ENCODE measurements around the gene AP2S1. TPM values are rescaled to one million over a fixed set of nuclear protein-coding genes. Genes with fewer than 3 reads are reported as not detected.

Gene AP2S1
- total RNA-seq, 2 experiments from 2014 or later = 79.3 to 110 TPM

DNA sequence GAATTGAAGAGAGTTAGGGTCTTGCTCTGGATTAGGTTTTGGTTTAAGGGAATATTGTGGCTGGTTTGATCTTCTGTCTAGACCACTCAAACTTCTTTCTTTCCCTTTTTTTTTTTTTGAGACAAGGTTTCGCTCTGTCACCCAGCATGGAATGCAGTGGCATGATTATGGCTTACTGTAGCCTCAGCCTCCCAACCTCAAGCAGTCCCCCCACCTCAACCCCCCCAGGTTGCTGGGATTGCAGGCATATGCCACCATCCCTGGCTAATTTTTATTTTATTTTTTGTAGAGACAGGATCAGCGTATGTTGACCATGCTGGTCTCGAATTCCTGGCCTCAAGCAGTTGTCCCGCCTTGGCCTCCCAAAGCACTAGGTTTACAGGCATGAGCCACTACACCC is 31.4 kb upstream of the AP2S1 start:
- peaks cover 58% of the 10 kb centered on the region; the same call in 1 of the 2 replicates for H3K79me2 ChIP-seq (ENCODE audit: insufficient read depth, low read depth, low read length)
- no peak for DNase-seq (ENCODE audit: low spot score)
- H3K9me3 ChIP-seq (ENCODE audit: low read length) = peaks cover 2% of the 10 kb centered on the region; the same call in 1 of the 2 replicates
- H2AFZ ChIP-seq (ENCODE audit: low read length) = no peak overlapping the region
- no peaks in the 10 kb centered on the region for H3K9me2 ChIP-seq (ENCODE audit: insufficient read depth, low read length)
- no peaks in the 10 kb centered on the region for H4K20me1 ChIP-seq (ENCODE audit: insufficient read depth, low read length)
- TF ChIP-seq EZH2phosphoT487 (IDR thresholded peaks at IDR 0.05; ENCODE audit: borderline replicate concordance, low read depth, low read length) = no peak
- TF ChIP-seq, protein P1, sequence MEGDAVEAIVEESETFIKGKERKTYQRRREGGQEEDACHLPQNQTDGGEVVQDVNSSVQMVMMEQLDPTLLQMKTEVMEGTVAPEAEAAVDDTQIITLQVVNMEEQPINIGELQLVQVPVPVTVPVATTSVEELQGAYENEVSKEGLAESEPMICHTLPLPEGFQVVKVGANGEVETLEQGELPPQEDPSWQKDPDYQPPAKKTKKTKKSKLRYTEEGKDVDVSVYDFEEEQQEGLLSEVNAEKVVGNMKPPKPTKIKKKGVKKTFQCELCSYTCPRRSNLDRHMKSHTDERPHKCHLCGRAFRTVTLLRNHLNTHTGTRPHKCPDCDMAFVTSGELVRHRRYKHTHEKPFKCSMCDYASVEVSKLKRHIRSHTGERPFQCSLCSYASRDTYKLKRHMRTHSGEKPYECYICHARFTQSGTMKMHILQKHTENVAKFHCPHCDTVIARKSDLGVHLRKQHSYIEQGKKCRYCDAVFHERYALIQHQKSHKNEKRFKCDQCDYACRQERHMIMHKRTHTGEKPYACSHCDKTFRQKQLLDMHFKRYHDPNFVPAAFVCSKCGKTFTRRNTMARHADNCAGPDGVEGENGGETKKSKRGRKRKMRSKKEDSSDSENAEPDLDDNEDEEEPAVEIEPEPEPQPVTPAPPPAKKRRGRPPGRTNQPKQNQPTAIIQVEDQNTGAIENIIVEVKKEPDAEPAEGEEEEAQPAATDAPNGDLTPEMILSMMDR (conservative IDR thresholded peaks at IDR 0.05; ENCODE audit: low read length) = no peak
- ChIA-PET CTCF (ENCODE audit: unreplicated experiment) (no interaction called here), POLR2A (interaction anchor here (0.6 to 1.4 kb wide), 2 partner anchors 9 to 21 kb away, joined by 5 to 8 read pairs; no protein-coding TSS in a partner anchor)
- no TSS peak for BruUV-seq (replicated peaks)
- H3K4me3 ChIP-seq (ENCODE audit: low read depth, low read length, poor library complexity, severe bottlenecking) = no peak overlapping the region
- intact Hi-C loops (cut with micrococcal nuclease; ENCODE audit: unreplicated experiment) = no loop called here
- no peak overlapping the region for H3K4me2 ChIP-seq (ENCODE audit: low read length)
- H3K4me1 ChIP-seq (ENCODE audit: insufficient read depth, low read length, poor library complexity, severe bottlenecking) = no peaks in the 10 kb centered on the region
- peaks cover 4% of the 10 kb centered on the region for H3K36me3 ChIP-seq (ENCODE audit: insufficient read depth, low read length)
- no peak overlapping the region for H3K27ac ChIP-seq (ENCODE audit: low read depth, low read length, poor library complexity, severe bottlenecking)

DNA sequence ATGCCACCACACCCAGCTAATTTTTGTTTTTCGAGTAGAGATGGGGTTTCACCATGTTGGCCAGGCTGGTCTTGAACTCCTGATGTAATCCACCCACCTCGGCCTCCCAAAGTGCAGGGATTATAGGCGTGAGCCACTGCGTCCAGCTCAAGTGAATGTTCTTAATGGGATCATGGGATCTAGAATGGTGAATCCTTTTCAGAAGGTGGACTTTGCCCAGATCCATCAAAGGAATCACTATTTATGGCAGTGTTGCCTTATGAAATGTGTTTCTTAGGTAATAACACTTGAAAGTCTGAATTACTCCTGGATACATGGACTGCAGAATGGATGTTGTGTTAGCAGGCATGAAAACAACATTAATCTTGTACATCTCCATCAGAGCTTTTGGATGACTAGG is 30.4 kb upstream of the AP2S1 start:
- intact Hi-C loops (cut with micrococcal nuclease; ENCODE audit: unreplicated experiment) = no loop called here
- no TSS peak for BruUV-seq (replicated peaks)
- Histone ChIP-seq H4K20me1 (ENCODE audit: insufficient read depth, low read length) (no peaks in the 10 kb centered on the region), H3K4me1 (ENCODE audit: insufficient read depth, low read length, poor library complexity, severe bottlenecking) (no peaks in the 10 kb centered on the region), H3K4me2 (ENCODE audit: low read length) (no peak overlapping the region), H3K9me2 (ENCODE audit: insufficient read depth, low read length) (no peaks in the 10 kb centered on the region), H2AFZ (ENCODE audit: low read length) (no peak overlapping the region), H3K4me3 (ENCODE audit: low read depth, low read length, poor library complexity, severe bottlenecking) (no peak overlapping the region), H3K9me3 (ENCODE audit: low read length) (no peaks in the 10 kb centered on the region), H3K79me2 (ENCODE audit: insufficient read depth, low read depth, low read length) (peaks cover 50% of the 10 kb centered on the region; the same call in 1 of the 2 replicates), H3K27ac (ENCODE audit: low read depth, low read length, poor library complexity, severe bottlenecking) (no peak overlapping the region), H3K36me3 (ENCODE audit: insufficient read depth, low read length) (no peaks in the 10 kb centered on the region; the same call in none of the 2 replicates)
- CTCF ChIA-PET (ENCODE audit: unreplicated experiment) = no interaction called here
- POLR2A ChIA-PET = interaction anchor here (0.6 to 1.4 kb wide), 3 partner anchors 10 to 63 kb away, joined by 3 to 5 read pairs (median 4); no protein-coding TSS in a partner anchor
- no peak for DNase-seq (ENCODE audit: low spot score)
- no peak for TF ChIP-seq EZH2phosphoT487 (IDR thresholded peaks at IDR 0.05; ENCODE audit: borderline replicate concordance, low read depth, low read length)
- TF ChIP-seq, protein P1 (conservative IDR thresholded peaks at IDR 0.05; ENCODE audit: low read length) = no peak

DNA sequence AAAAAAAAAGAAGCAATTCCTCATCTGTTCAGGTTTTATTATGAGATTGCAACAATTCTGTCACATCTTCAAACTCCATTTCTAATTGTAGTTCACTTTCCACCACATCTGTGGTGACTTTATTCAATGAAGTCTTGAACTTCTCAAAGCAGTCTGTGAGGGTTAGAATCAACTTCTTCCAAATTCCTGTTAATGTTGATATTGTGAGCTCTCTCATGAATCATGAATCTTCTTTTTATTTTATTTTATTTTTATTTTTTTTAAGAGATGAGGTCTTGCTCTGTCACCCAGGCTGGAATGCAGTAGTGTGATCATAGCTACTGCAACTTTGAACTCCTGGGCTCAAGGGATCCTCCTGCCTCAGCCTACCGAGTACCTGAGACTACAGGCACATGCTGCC is 29.8 kb upstream of the AP2S1 start:
- H3K79me2 ChIP-seq (ENCODE audit: insufficient read depth, low read depth, low read length) = peaks cover 48% of the 10 kb centered on the region; the same call in 1 of the 2 replicates

More for the DNA sequence above, 29.8 kb upstream of the AP2S1 start:
- H3K9me2 ChIP-seq (ENCODE audit: insufficient read depth, low read length) = no peaks in the 10 kb centered on the region
- DNase-seq (ENCODE audit: low spot score) = no peak
- H2AFZ ChIP-seq (ENCODE audit: low read length) = no peak overlapping the region
- ChIA-PET CTCF (ENCODE audit: unreplicated experiment) (no interaction called here), POLR2A (interaction anchor here (1.4 kb wide), 1 partner anchor 10 kb away, joined by 5 read pairs; no protein-coding TSS in a partner anchor)
- no peaks in the 10 kb centered on the region for H4K20me1 ChIP-seq (ENCODE audit: insufficient read depth, low read length)
- no peak overlapping the region for H3K4me2 ChIP-seq (ENCODE audit: low read length)
- H3K4me3 ChIP-seq (ENCODE audit: low read depth, low read length, poor library complexity, severe bottlenecking) = no peak overlapping the region
- intact Hi-C loops (cut with micrococcal nuclease; ENCODE audit: unreplicated experiment) = no loop called here
- no peaks in the 10 kb centered on the region for H3K4me1 ChIP-seq (ENCODE audit: insufficient read depth, low read length, poor library complexity, severe bottlenecking)
- no peaks in the 10 kb centered on the region for H3K9me3 ChIP-seq (ENCODE audit: low read length)
- BruUV-seq (replicated peaks) = no TSS peak
- H3K27ac ChIP-seq (ENCODE audit: low read depth, low read length, poor library complexity, severe bottlenecking) = no peak overlapping the region
- TF ChIP-seq, protein P1 (conservative IDR thresholded peaks at IDR 0.05; ENCODE audit: low read length) = no peak
- no peak for TF ChIP-seq EZH2phosphoT487 (IDR thresholded peaks at IDR 0.05; ENCODE audit: borderline replicate concordance, low read depth, low read length)
- peaks cover 5% of the 10 kb centered on the region for H3K36me3 ChIP-seq (ENCODE audit: insufficient read depth, low read length)
